Measurements from ENCODE around the gene PAGE4.

PAGE4 gene, protein sequence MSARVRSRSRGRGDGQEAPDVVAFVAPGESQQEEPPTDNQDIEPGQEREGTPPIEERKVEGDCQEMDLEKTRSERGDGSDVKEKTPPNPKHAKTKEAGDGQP

GRCh38 chrX:49829016-49829415 lies at the start of gene PAGE4:
TSS of gene PAGE4 (plus strand) at chrX:49829303. CDS start at chrX:49830429, 1,126 bp downstream.
- DNase-seq: no peak

GRCh38 chrX:49784747-49785280 lies 44.3 kb upstream of the PAGE4 start:
- DNase-seq: no peak

DNA sequence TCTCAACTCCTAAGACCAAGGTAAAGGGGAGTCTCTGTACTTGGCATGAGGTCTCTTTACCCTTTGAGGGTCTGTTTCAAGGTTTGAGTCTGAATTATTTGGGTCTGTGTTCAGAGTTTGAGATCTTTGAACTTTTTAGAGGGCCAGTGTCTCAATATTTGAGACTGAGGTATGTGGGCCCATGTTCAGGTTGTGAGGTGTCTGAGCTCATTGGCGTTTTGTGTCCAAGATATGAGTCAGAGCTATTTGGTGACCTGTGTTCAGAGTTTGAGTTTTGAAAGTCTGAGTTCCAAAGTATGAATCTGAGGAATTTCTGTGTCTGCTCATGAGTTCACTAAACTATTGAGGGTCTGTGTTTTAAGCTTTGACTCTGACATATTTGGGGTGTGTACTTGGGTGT lies 36.7 kb upstream of the PAGE4 start:
- no peak for DNase-seq

DNA sequence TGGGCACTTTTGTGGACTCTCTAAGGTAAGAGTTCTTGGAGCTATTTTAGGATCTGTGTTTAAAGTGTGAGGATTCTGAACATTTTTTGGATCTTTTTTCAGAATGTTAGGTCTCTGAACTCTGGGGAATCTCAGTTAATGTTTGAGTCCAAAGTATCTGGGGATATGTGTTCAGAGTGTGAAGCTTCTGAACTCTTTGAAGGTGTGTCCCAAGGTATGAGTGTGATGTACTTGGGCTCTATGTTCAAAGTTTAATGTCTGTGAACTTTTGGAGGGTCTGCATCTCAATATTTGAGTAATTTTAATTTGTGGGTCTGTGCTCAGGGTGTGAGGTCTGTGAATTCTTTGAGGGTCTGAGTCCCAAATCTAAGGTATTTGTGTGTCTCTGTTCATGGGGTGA lies 35.4 kb upstream of the PAGE4 start:
- no peak for DNase-seq

GRCh38 chrX:49799828-49800227 lies 29.3 kb upstream of the PAGE4 start:
- DNase-seq: no peak

DNA sequence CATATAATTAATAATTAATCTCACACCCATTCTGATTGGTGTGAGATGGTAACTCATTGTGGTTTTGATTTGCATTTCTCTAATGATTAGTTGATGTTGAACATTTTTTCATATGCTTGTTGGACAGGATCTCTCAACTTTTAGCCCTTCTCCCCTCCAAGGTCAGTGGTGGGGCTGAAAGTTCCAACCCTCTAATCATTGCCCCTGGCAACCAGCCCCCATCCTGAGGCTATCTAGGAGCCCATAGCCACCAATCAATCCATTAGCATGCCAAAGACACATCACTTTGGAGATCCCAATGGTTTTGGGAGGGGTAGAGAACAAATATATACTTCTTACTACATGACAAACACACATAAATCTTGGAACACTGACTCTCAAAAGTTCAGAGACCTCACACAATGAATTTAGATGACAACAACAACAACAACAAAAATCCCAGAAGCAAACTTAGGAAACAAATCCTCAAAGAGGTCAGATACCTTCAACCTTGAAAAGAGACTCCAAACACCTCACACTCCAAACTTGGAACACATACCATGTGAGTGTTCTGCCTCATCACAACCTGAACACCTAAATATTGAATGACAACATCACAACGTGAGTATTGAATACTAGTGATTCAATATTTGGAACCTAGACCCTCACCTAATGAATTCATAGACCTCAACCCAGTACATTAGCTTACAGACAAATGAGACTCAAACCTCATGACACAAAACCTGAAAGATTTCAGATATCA lies 19.0 kb upstream of the PAGE4 start:
- no peak for DNase-seq

GRCh38 chrX:49812177-49812576 lies 16.9 kb upstream of the PAGE4 start:
- DNase-seq: no peak

GRCh38 chrX:49816435-49816834 lies 12.7 kb upstream of the PAGE4 start:
- no peak for DNase-seq

DNA sequence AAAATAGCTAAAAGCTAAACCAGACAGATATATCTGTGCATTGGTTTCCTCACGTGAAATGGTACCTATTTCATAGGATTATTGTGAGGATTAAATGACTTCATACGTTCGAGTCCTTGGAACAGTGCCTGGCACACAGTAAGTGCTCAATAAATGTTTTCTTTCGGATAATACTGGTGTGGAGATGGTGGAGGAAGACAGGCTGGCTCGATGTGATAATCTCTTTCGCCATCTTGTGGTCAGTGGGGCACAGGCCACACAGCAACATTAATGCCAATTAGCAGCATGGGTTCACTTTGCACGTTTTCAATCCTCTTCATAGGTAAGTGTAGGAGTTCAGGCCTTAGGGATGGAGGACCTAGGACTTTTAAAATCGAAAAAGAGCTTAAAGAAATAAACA lies 9.3 kb downstream of the PAGE4 start:
- peak; percentile 30 for DNase-seq

DNA sequence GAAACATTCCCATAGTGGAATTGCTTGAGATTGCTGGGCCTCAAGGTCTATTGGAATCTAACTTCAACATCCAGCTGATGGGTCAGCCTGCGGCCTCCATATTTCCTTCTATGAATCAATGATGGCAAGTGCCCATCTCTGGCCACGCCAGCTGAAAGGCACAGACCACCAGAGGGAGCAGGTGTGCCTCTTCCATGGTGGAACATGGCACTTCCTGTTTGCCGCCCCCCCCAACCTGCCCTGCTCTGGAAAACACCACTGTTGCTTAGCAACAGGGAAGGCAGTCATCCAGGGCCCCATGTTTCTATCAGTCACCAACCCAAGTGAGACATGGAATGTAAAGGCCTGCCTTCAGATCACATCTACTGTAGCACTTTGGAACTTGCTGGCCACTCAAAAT lies 11.6 kb downstream of the PAGE4 start:
- DNase-seq: peak; percentile 52

DNA sequence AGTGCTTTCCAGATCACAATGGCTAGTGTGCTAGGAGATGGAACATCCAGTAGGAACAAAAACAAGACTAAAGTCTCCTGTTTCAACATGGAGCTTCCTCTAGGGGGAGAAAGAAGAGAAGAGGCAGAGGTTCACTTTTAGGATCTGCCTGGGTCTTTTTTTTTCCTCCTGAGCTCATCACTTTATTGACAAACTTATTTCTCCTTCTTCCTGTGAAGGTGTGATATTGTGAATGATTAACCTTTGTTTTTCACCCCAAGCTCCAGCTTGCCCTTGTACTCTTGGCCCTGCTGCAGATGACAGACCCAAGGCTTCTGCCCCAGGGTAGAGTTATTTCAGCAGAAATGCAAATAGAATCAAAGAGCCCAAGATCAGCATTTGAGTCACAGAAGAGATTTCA lies 13.5 kb downstream of the PAGE4 start:
- DNase-seq: no peak

DNA sequence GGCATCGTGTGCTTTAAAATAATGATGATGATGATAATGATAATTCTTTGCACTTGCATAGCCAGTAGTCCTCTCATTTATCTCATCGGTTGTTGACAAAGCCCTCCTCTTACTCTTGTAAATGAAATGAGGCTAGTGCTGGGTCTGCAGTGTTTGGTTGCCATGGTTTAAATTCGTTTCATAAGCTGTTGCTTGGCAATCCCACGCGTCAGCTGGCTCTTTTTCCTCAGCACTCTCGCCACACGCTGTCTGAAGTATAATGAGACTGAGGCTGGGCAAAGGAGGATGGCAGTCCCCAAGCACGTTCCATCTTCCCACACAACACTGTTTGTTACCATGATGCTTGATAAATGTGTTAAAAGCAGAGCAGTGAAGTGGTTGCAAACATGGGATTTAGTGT lies 15.5 kb downstream of the PAGE4 start:
- no peak for DNase-seq

GRCh38 chrX:49845701-49846403 lies 16.7 kb downstream of the PAGE4 start:
- DNase-seq: no peak

DNA sequence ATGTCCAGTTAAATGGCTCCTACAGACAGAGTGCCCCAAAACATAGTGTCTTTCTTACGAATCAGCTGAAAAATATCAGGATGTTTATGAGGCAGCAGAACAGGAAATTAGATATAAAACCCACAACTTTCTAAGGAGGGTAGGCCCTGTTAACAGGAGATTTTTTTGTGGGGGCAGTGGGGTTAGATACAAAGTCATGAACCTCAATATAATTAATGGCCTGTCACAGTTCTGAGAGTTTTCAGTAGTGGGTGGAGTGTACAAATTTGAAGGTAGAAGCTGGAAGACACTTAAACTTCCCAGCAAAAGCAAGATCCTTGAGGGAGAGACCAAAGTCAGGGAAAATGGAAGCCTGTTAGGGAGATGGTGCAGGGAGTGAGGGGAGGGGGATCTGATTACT lies 17.4 kb downstream of the PAGE4 start:
- no peak for DNase-seq

DNA sequence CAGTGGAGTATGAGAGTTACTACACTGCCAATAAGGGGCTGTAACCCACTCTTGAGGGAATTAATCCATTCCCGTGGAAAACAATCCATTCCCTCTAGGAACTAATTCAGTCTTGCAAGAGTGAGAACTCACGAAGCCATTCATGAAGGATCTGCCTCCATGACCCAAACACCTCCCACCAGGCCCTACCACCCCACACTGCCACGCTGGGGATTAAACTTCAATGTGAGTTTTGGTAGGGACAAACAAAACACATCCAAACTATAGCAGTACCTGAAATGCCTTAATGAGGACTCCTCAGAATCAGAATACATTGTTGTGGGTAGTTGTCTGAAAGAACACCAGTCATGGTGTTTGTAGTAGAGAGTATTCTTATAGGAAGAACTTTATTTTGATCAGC lies 19.2 kb downstream of the PAGE4 start:
- no peak for DNase-seq

DNA sequence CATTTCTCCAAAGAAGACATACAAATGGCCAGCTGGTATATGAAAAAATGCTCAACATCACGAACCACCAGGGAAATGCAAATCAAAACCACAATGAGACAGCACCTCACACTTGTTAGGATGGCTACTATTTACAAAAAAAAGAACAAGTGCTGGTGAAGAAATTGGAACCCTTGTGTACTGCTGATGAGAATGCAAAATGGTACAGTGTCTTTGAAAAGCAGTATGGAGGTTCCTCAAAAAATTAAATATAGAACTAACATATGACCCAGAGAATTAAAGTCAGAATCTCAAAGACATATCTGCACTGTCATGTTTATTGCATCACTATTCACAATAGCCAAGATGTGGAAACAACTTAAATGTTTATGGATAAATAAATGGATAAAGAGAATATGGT lies 20.9 kb downstream of the PAGE4 start:
- no peak for DNase-seq

GRCh38 chrX:49853661-49854060 lies 24.6 kb downstream of the PAGE4 start:
- DNase-seq: no peak

GRCh38 chrX:49856819-49857218 lies 27.7 kb downstream of the PAGE4 start:
- no peak for DNase-seq

- DNase-seq: no peak
Measured at GRCh38 chrX:49858341-49858740, 29.2 kb downstream of the PAGE4 start.

DNA sequence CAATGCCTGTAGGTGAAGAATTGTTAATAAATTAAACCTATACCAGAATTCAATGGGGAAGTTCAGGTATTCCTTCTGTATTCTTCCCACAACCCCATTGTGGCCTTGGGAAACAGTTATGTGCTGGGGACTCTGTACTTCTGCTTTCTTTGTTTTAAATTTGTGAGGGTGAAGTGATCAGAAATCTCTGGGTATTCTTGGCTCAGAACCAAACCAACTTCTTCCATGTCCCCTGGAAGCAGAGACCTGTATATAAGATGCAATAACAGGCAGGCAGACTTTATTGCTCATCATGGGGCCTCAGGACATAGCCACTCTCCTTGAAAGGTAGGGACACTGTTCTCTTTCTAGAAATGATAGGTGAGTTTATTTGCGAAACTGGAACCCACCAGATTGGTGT lies 30.4 kb downstream of the PAGE4 start:
- no peak for DNase-seq

DNA sequence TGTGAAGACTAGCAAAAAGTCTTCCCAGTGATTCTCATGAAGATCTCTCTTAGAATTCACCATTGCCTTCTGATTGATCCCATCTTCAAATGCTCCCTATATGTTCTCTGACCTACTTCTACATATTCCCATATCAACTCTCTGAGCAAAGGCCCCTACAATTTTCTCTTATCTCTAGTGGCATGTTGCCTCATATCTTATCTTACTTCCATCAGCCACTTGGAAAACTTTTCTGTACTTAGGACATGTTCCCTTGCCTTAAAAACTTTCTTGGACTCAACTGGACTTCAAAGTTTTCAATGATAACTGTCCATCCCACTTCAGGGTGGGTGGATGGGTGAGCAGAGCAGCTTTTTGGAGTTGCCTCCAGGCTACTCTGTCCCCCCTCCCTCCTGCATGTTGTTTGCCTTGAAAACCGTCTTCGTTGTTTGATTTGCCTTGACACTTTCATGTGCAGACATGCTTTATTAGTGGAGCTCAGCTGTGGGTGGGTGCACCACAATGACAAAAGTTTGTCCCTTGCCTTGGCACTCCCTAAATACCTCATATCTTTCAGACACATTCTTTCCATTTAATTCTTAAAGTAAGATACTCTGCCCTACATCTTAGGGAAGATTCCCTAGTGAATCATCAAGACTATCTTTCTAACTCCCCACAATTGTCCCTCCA lies 31.9 kb downstream of the PAGE4 start:
- no peak for DNase-seq

- no peak for DNase-seq
Measured at GRCh38 chrX:49862093-49862492, 33.0 kb downstream of the PAGE4 start.

- DNase-seq: no peak
Measured at GRCh38 chrX:49868739-49869138, 39.6 kb downstream of the PAGE4 start.

GRCh38 chrX:49876750-49877149 lies 47.6 kb downstream of the PAGE4 start:
- peak; percentile 44 for DNase-seq
